SK-N-SH treated with all-trans-retinoic acid at 6 μM for 48 hours (cell line): Measurements from ENCODE around the gene SMARCD3.

Source experiments
- ATAC-seq: fragments of 200-7000 bp; cut with Tn5 transposase; 3 replicates; pipeline ENCODE4 v1.9.1; 2020; ENCODE audit warnings: mild to moderate bottlenecking, moderate library complexity
- ARNTL ChIP-seq: fragments of 450-650 bp; formaldehyde crosslinking; IDR thresholded peaks from 2 replicates; pipeline ENCODE4 v1.5.0; 2020; ENCODE audit warnings: low read depth, mild to moderate bottlenecking, moderate library complexity, borderline replicate concordance
- BACH2 ChIP-seq: fragments of 250-450 bp; sonication (Bioruptor Pico); IDR thresholded peaks from 2 replicates; pipeline ENCODE4 v1.9.0; 2021; ENCODE audit warnings: mild to moderate bottlenecking, borderline replicate concordance
- CREB5 ChIP-seq: fragments of 250-450 bp; sonication (Bioruptor Pico); IDR thresholded peaks from 2 replicates; pipeline ENCODE4 v1.5.1; 2020; ENCODE audit warnings: low read depth, mild to moderate bottlenecking, moderate library complexity
- CSDC2 ChIP-seq: fragments of 250-450 bp; sonication (Bioruptor Pico); IDR thresholded peaks from 2 replicates; pipeline ENCODE4 v1.5.0; 2020; ENCODE audit warnings: mild to moderate bottlenecking, moderate library complexity
- CSRNP3 ChIP-seq: fragments of 250-450 bp; sonication (Bioruptor Pico); IDR thresholded peaks from 2 replicates; pipeline ENCODE4 v1.5.1; 2021; ENCODE audit warnings: mild to moderate bottlenecking, moderate library complexity
- OSR1 ChIP-seq: fragments of 250-450 bp; sonication (Bioruptor Pico); IDR thresholded peaks from 2 replicates; pipeline ENCODE4 v1.8.0; 2022; ENCODE audit warnings: moderate library complexity, mild to moderate bottlenecking, inconsistent platforms
- PATZ1 ChIP-seq: fragments of 250-450 bp; sonication (Bioruptor Pico); IDR thresholded peaks from 2 replicates; pipeline ENCODE4 v1.8.0; 2020; ENCODE audit warnings: mild to moderate bottlenecking, moderate library complexity, borderline replicate concordance
- POU6F1 ChIP-seq: fragments of 250-450 bp; sonication (Bioruptor Pico); IDR thresholded peaks from 2 replicates; pipeline ENCODE4 v1.8.0; 2021; ENCODE audit warnings: low read depth, mild to moderate bottlenecking, moderate library complexity, borderline replicate concordance
- PPARA ChIP-seq: fragments of 250-450 bp; sonication (Bioruptor Pico); IDR thresholded peaks from 2 replicates; pipeline ENCODE4 v1.5.0; 2020; ENCODE audit warnings: mild to moderate bottlenecking, borderline replicate concordance
- RARB ChIP-seq: fragments of 250-450 bp; sonication (Bioruptor Pico); IDR thresholded peaks from 2 replicates; pipeline ENCODE4 v1.8.0; 2021; ENCODE audit warnings: mild to moderate bottlenecking, moderate library complexity
- TOX ChIP-seq: fragments of 250-450 bp; sonication (Bioruptor Pico); IDR thresholded peaks from 2 replicates; pipeline ENCODE4 v1.8.0; 2021; ENCODE audit warnings: mild to moderate bottlenecking, moderate library complexity, borderline replicate concordance
- TSHZ2 ChIP-seq: fragments of 250-450 bp; sonication (Bioruptor Pico); IDR thresholded peaks from 2 replicates; pipeline ENCODE4 v1.5.0; 2020; ENCODE audit warnings: mild to moderate bottlenecking, moderate library complexity
- ZC3H10 ChIP-seq: fragments of 250-450 bp; sonication (Bioruptor Pico); IDR thresholded peaks from 2 replicates; pipeline ENCODE4 v1.5.1; 2021; ENCODE audit warnings: mild to moderate bottlenecking, moderate library complexity
- ZFP3 ChIP-seq: fragments of 250-450 bp; sonication (Bioruptor Pico); IDR thresholded peaks from 2 replicates; pipeline ENCODE4 v1.5.0; 2020; ENCODE audit warnings: mild to moderate bottlenecking, moderate library complexity
- ZFP30 ChIP-seq: fragments of 450-650 bp; formaldehyde crosslinking; IDR thresholded peaks from 2 replicates; pipeline ENCODE4 v1.5.0; 2022; ENCODE audit warnings: mild to moderate bottlenecking, moderate library complexity
- ZNF565 ChIP-seq: fragments of 450-650 bp; formaldehyde crosslinking; conservative IDR thresholded peaks from 2 replicates; pipeline ENCODE4 v1.5.0; 2020; ENCODE audit warnings: low read depth, mild to moderate bottlenecking, moderate library complexity
- ZNF70 ChIP-seq: fragments of 450-650 bp; formaldehyde crosslinking; IDR thresholded peaks from 2 replicates; pipeline ENCODE4 v1.5.0; 2020; ENCODE audit warnings: mild to moderate bottlenecking, moderate library complexity
- ZNF8 ChIP-seq: fragments of 450-650 bp; formaldehyde crosslinking; IDR thresholded peaks from 2 replicates; pipeline ENCODE4 v1.5.0; 2020; ENCODE audit warnings: mild to moderate bottlenecking, moderate library complexity

The SMARCD3 gene

GRCh38 chr7:151232091-151232916 is 16.2 kb downstream of the SMARCD3 start, which contains the start of gene CHPF2:
TSS of gene CHPF2 (plus strand) at chr7:151232483. CDS start at chr7:151234012, 1,529 bp downstream.
- ATAC-seq: peak; percentile 93
- TF ChIP-seq RARB (CRISPR knock-in tag) (no peak), ZC3H10 (CRISPR knock-in tag) (no peak), OSR1 (CRISPR knock-in tag) (no peak), PATZ1 (CRISPR knock-in tag) (0 out of 2 replicates have a peak, but pooled peaks have one; percentile 36), POU6F1 (CRISPR knock-in tag) (no peak), ZNF565 (no peak), CSDC2 (CRISPR knock-in tag) (no peak)

- ATAC-seq: no peak
- TF ChIP-seq ZFP3 (CRISPR knock-in tag): no peak
- no peak for TF ChIP-seq ZFP30 (CRISPR knock-in tag)
- no peak for TF ChIP-seq CREB5
- TF ChIP-seq PATZ1 (CRISPR knock-in tag): no peak
- TF ChIP-seq RARB (CRISPR knock-in tag): no peak
- no peak for TF ChIP-seq ZC3H10 (CRISPR knock-in tag)
- no peak for TF ChIP-seq PPARA (CRISPR knock-in tag)
- no peak for TF ChIP-seq OSR1 (CRISPR knock-in tag)
- TF ChIP-seq TSHZ2 (CRISPR knock-in tag): no peak
- TF ChIP-seq CSDC2 (CRISPR knock-in tag): no peak
- TF ChIP-seq ARNTL (CRISPR knock-in tag): no peak
- TF ChIP-seq ZNF8 (CRISPR knock-in tag): no peak
- TF ChIP-seq CSRNP3 (CRISPR knock-in tag): no peak
- TF ChIP-seq ZNF565: no peak
- no peak for TF ChIP-seq TOX (CRISPR knock-in tag)
- no peak for TF ChIP-seq ZNF70
- no peak for TF ChIP-seq BACH2 (CRISPR knock-in tag)
- no peak for TF ChIP-seq POU6F1 (CRISPR knock-in tag)
Observed at GRCh38 chr7:151231080-151231479, 17.4 kb downstream of the SMARCD3 start.
